ENCODE measurements around the gene ARSG.
"Not testable (repeated sequence)": the region's sequence is repeated elsewhere in the genome, so short reads cannot be mapped to it uniquely, and the experiment has no call there.

Gene ARSG

GRCh38 chr17:68290955-68291835, at the start of gene ARSG, which contains the start of gene SLC16A6:
Gene ARSG (plus strand): TSS chr17:68291495. CDS start chr17:68307494, 15,999 bp downstream.
Gene SLC16A6 (minus strand): TSS chr17:68291127. CDS start chr17:68278320, 12,807 bp downstream.
- DNase-seq = peak; percentile 85

GRCh38 chr17:68246271-68247028, 44.8 kb upstream of the ARSG start:
- DNase-seq = no peak

- DNase-seq = peak; percentile 97
These were observed 43.7 kb upstream of the ARSG start, which contains the start of gene AMZ2 for GRCh38 chr17:68247445-68248198. Gene AMZ2 (plus strand): TSS chr17:68248043. CDS start chr17:68250188, 2,145 bp downstream.

GRCh38 chr17:68248199-68248825, 43.0 kb upstream of the ARSG start:
- no peak for DNase-seq

- DNase-seq = peak; percentile 47
These were observed 42.4 kb upstream of the ARSG start for GRCh38 chr17:68248891-68249290.

GRCh38 chr17:68249354-68249765, 41.9 kb upstream of the ARSG start:
- peak; percentile 72 for DNase-seq

GRCh38 chr17:68253426-68253825, 37.9 kb upstream of the ARSG start:
- peak; percentile 46 for DNase-seq

GRCh38 chr17:68255151-68255550, 36.1 kb upstream of the ARSG start:
- no peak for DNase-seq

- peak; percentile 63 for DNase-seq
These were observed 35.4 kb upstream of the ARSG start for GRCh38 chr17:68255731-68256538.

- not testable (repeated sequence) for DNase-seq
These were observed 34.6 kb upstream of the ARSG start for GRCh38 chr17:68256701-68257100.

- peak; percentile 25 for DNase-seq
These were observed 33.4 kb upstream of the ARSG start for GRCh38 chr17:68257934-68258333.

- peak; percentile 93 for DNase-seq
These were observed 32.2 kb upstream of the ARSG start for GRCh38 chr17:68258890-68259647.

GRCh38 chr17:68259648-68259951, 31.7 kb upstream of the ARSG start:
- not testable (repeated sequence) for DNase-seq

- DNase-seq = no peak
These were observed 31.1 kb upstream of the ARSG start for GRCh38 chr17:68260051-68260762.

GRCh38 chr17:68262467-68262866, 28.8 kb upstream of the ARSG start:
- not testable (repeated sequence) for DNase-seq

- peak; percentile 83 for DNase-seq
These were observed 28.1 kb upstream of the ARSG start for GRCh38 chr17:68263101-68263681.

- not testable (repeated sequence) for DNase-seq
These were observed 25.5 kb upstream of the ARSG start for GRCh38 chr17:68265833-68266232.

GRCh38 chr17:68273722-68274121, 17.6 kb upstream of the ARSG start:
- DNase-seq = no peak

GRCh38 chr17:68276339-68276738, 15.0 kb upstream of the ARSG start:
- DNase-seq = not testable (repeated sequence)

GRCh38 chr17:68277807-68278206, 13.5 kb upstream of the ARSG start:
- no peak for DNase-seq

Measured in CD4-positive, alpha-beta T cell treated with Interleukin-21 for 1 hour (primary cell).